IMR-90 (cell line): ENCODE measurements around the gene NIPAL1. TPM values are rescaled to one million over a fixed set of nuclear protein-coding genes. Genes with fewer than 3 reads are reported as not detected.

ENCODE experiments used
- ATAC-seq: fragments of 200-7000 bp; cut with Tn5 transposase; 2 replicates; pipeline ENCODE4 v1.9.1; 2020; ENCODE audit warnings: low read depth, mild to moderate bottlenecking, moderate library complexity
- BruUV-seq: library from RNA; stranded (reverse); fragments of 400-500 nt; replicated peaks from 2 replicates; lab custom pipeline; 2021; lab: Mats Ljungman, UMichigan
- CTCF ChIA-PET: fragments of 300-600 bp; formaldehyde crosslinking; extraction: SDS; loops from one replicate; lab custom pipeline; 2021; ENCODE audit warnings: antibody characterized with exemption; lab: Yijun Ruan, JAX
- POLR2A ChIA-PET: fragments of 300-600 bp; sonication (Branson Sonifier 250); formaldehyde crosslinking; loops from one replicate; lab custom pipeline; 2022; ENCODE audit warnings: antibody characterized with exemption; ENCODE audit not compliant: unreplicated experiment; lab: Charles Lee
- DNase-seq: peaks from one replicate; pipeline ENCODE4 v3.0.0; 2013
- H2AFZ ChIP-seq: replicated peaks from 2 replicates; pipeline ENCODE3; 2013; ENCODE audit warnings: low read length, mild to moderate bottlenecking; ENCODE audit not compliant: poor library complexity
- H2AK5ac ChIP-seq: 2 replicates; pipeline ENCODE4 v1.6.1; 2013; ENCODE audit warnings: low read depth, low read length, inconsistent platforms
- H2AK9ac ChIP-seq: replicated peaks from 2 replicates; pipeline ENCODE3; 2013; ENCODE audit warnings: mild to moderate bottlenecking, low read depth, low read length, moderate library complexity; ENCODE audit not compliant: poor library complexity
- H2BK120ac ChIP-seq: 2 replicates; pipeline ENCODE4 v1.6.1; 2013; ENCODE audit warnings: low read depth, low read length, inconsistent platforms
- H2BK15ac ChIP-seq: 3 replicates; pipeline ENCODE4 v1.6.1; 2013; ENCODE audit warnings: low read depth, low read length, inconsistent platforms
- H2BK20ac ChIP-seq: 2 replicates; pipeline ENCODE4 v1.6.1; 2013; ENCODE audit warnings: low read depth, mild to moderate bottlenecking, inconsistent platforms, low read length, moderate library complexity
- H2BK5ac ChIP-seq: 2 replicates; pipeline ENCODE4 v1.6.1; 2013; ENCODE audit warnings: mild to moderate bottlenecking, low read depth, low read length, inconsistent platforms; ENCODE audit not compliant: poor library complexity, severe bottlenecking
- H3K14ac ChIP-seq: replicated peaks from 2 replicates; pipeline ENCODE4 v1.6.1; 2013; ENCODE audit warnings: low read depth, low read length, inconsistent platforms
- H3K18ac ChIP-seq: 2 replicates; pipeline ENCODE4 v1.6.1; 2013; ENCODE audit warnings: low read depth, low read length, control low read depth
- H3K23ac ChIP-seq: 2 replicates; pipeline ENCODE4 v1.6.1; 2013; ENCODE audit warnings: low read depth, low read length, inconsistent platforms
- H3K27ac ChIP-seq: 2 replicates; pipeline ENCODE4 v1.5.1; 2013; ENCODE audit warnings: mild to moderate bottlenecking, control low read depth, low read length; ENCODE audit not compliant: insufficient read depth
- H3K27me3 ChIP-seq: 2 replicates; pipeline ENCODE4 v1.6.1; 2013; ENCODE audit warnings: low read length; ENCODE audit not compliant: control insufficient read depth, insufficient read depth
- H3K36me3 ChIP-seq: 2 replicates; pipeline ENCODE4 v1.6.1; 2013; ENCODE audit warnings: low read length, mixed read lengths; ENCODE audit not compliant: control insufficient read depth, insufficient read depth
- H3K4ac ChIP-seq: 2 replicates; pipeline ENCODE4 v1.6.1; 2013; ENCODE audit warnings: low read depth, low read length, inconsistent platforms
- H3K4me1 ChIP-seq: 2 replicates; pipeline ENCODE4 v1.6.1; 2013; ENCODE audit warnings: low read length, mixed read lengths; ENCODE audit not compliant: control insufficient read depth, insufficient read depth
- H3K4me2 ChIP-seq: 2 replicates; pipeline ENCODE4 v1.6.1; 2013; ENCODE audit warnings: low read depth, mild to moderate bottlenecking, control low read depth, low read length, moderate library complexity
- H3K4me3 ChIP-seq: 2 replicates; pipeline ENCODE4 v1.5.1; 2013; ENCODE audit warnings: low read depth, mild to moderate bottlenecking, control low read depth, low read length, moderate library complexity; ENCODE audit not compliant: insufficient read depth
- H3K56ac ChIP-seq: 2 replicates; pipeline ENCODE4 v1.6.1; 2013; ENCODE audit warnings: low read length, inconsistent platforms; ENCODE audit not compliant: insufficient read depth; ENCODE audit errors: extremely low read depth
- H3K79me1 ChIP-seq, 2 experiments: 2 replicates each; pipeline ENCODE4 v1.6.1; 2013; ENCODE audit warnings: low read length in 2 of 2, inconsistent platforms in 1 of 2, low read depth in 1 of 2
- H3K9ac ChIP-seq: 2 replicates; pipeline ENCODE4 v1.6.1; 2013; ENCODE audit warnings: low read depth, low read length, control low read depth
- H3K9me1 ChIP-seq: 2 replicates; pipeline ENCODE4 v1.6.1; 2013; ENCODE audit warnings: low read length, inconsistent platforms; ENCODE audit not compliant: insufficient read depth
- H3K9me3 ChIP-seq: 2 replicates; pipeline ENCODE4 v1.6.1; 2013; ENCODE audit warnings: low read length; ENCODE audit not compliant: control insufficient read depth, insufficient read depth
- H4K20me1 ChIP-seq: 2 replicates; pipeline ENCODE4 v1.6.1; 2013; ENCODE audit warnings: low read length, inconsistent platforms; ENCODE audit not compliant: insufficient read depth
- H4K5ac ChIP-seq: 2 replicates; pipeline ENCODE4 v1.6.1; 2013; ENCODE audit warnings: mild to moderate bottlenecking, low read depth, low read length, control low read depth
- H4K8ac ChIP-seq, 2 experiments: 2 replicates each; pipeline ENCODE4 v1.6.1; 2013; ENCODE audit warnings: low read depth in 2 of 2, low read length in 2 of 2, control low read depth in 1 of 2, inconsistent platforms in 1 of 2
- H4K91ac ChIP-seq: 2 replicates; pipeline ENCODE4 v1.6.1; 2013; ENCODE audit warnings: low read depth, low read length, inconsistent platforms; ENCODE audit not compliant: insufficient read depth
- MAFK ChIP-seq: IDR thresholded peaks from 2 replicates; pipeline ENCODE4 v1.6.1; 2012; ENCODE audit warnings: low read depth, low read length, improper control_type of control experiment
- NFE2L2 ChIP-seq: fragments of 150-350 bp; IDR thresholded peaks from 2 replicates; pipeline ENCODE4 v1.6.1; 2016; ENCODE audit warnings: low read depth, mild to moderate bottlenecking, low read length
- SMC3 ChIP-seq: fragments of 150-350 bp; IDR thresholded peaks from 2 replicates; pipeline ENCODE4 v1.6.1; 2016; ENCODE audit warnings: low read depth, mild to moderate bottlenecking, antibody characterized with exemption, low read length, moderate library complexity
- WGBS, 2 experiments: methylation state at CpG; one replicate each; pipeline versions ENCODE4 v1.1.5 to v1.1.7; 2013; ENCODE audit warnings: missing lambda C conversion rate in 2 of 2; ENCODE audit not compliant: insufficient read length in 1 of 2; ENCODE audit errors: extremely low coverage in 2 of 2; 5-methylcytosine and 5-hydroxymethylcytosine counted together
- dilution Hi-C: fragments of 300-500 bp; cut with HindIII; formaldehyde crosslinking; loops from one replicate; pipeline ENCODE4 v1.14.3; 2018; ENCODE audit warnings: low sequenced_read_pairs; ENCODE audit not compliant: unreplicated experiment
- in situ Hi-C: fragments of 300-500 bp; cut with MboI; formaldehyde crosslinking; loops from 3 replicates; pipeline ENCODE4 v1.14.3; 2019; ENCODE audit warnings: low sequenced_read_pairs, inconsistent platforms, mixed read lengths
- intact Hi-C: fragments of 100-400 bp; cut with micrococcal nuclease; formaldehyde crosslinking; loops from 2 replicates; pipeline ENCODE4 v1.10.0; 2022
- polyA plus RNA-seq, 3 experiments: library from polyadenylated mRNA; depleted of rRNA; stranded (reverse); fragments of >200 nt; gene quantifications; 2 replicates each; pipeline ENCODE4 v1.2.3, GENCODE V29; 2012; ENCODE audit warnings: low replicate concordance in 1 of 3
- total RNA-seq: library from RNA; depleted of rRNA; stranded (reverse); fragments of >200 nt; gene quantifications from 2 replicates; pipeline ENCODE4 v1.2.3, GENCODE V29; 2012

NIPAL1 gene
- total and polyA plus RNA-seq, 2 of the 4 experiments (the other 2 are of a cell fraction): 0.89 to 1.1 TPM

GRCh38 chr4:48064349-48064748 is 47.8 kb downstream of the NIPAL1 start:
- Histone ChIP-seq H3K27ac (no peak overlapping the region), H2AK9ac (no peak overlapping the region), H3K14ac (no peak overlapping the region), H3K9me1 (no peaks in the 10 kb centered on the region), H3K9ac (no peak overlapping the region), H2BK5ac (no peak overlapping the region), H4K8ac (no peak overlapping the region), H2AFZ (no peak overlapping the region), H3K18ac (no peak overlapping the region), H4K20me1 (no peaks in the 10 kb centered on the region), H3K27me3 (no peaks in the 10 kb centered on the region; the same call in 1 of the 2 replicates), H3K79me1 (no peaks in the 10 kb centered on the region), H3K56ac (no peak overlapping the region), H3K23ac (no peak overlapping the region), H3K4me2 (no peak overlapping the region), H2BK120ac (no peak overlapping the region), H3K36me3 (no peaks in the 10 kb centered on the region), H3K4me3 (no peak overlapping the region), H4K91ac (no peak overlapping the region), H3K9me3 (no peaks in the 10 kb centered on the region), H2BK20ac (no peak overlapping the region), H3K4ac (no peak overlapping the region), H2AK5ac (no peak overlapping the region), H4K5ac (no peak overlapping the region), H3K4me1 (no peaks in the 10 kb centered on the region), H2BK15ac (no peak overlapping the region)
- no peak for TF ChIP-seq NFE2L2
- no peak for TF ChIP-seq MAFK
- TF ChIP-seq SMC3: no peak
- WGBS, 2 experiments: 60% methylated on average over 1 of the region's 3 CpGs; no CpG with 5 or more reads in 1 of the 2 experiments
- POLR2A ChIA-PET: no interaction called here
- CTCF ChIA-PET: no interaction called here
- BruUV-seq: no TSS peak
- no peak for ATAC-seq
- in situ Hi-C loops: no loop called here
- intact Hi-C loops: no loop called here
- dilution Hi-C loops: no loop called here
- no peak for DNase-seq
